Measurements from ENCODE around the gene MERTK.

- TF ChIP-seq POLR2A (IDR thresholded peaks at IDR 0.05), result no peak
- TF ChIP-seq CTCF (IDR thresholded peaks at IDR 0.05), result no peak
Measured at GRCh38 chr2:112045446-112046014, 147.1 kb downstream of the MERTK start.
